PFSK-1 (cell line): ENCODE measurements around the gene ATP8B2.

Experiments
- FOXP2 ChIP-seq: optimal IDR thresholded peaks from 2 replicates; pipeline ENCODE3; 2011; ENCODE audit warnings: borderline replicate concordance, control low read depth, inconsistent platforms; ENCODE audit not compliant: insufficient read depth; ENCODE audit errors: extremely low read length, extremely low read depth
- POLR2AphosphoS5 ChIP-seq: IDR thresholded peaks from 2 replicates; pipeline ENCODE4 v1.6.1; 2012; ENCODE audit warnings: low read depth, mild to moderate bottlenecking, control low read depth, low read length, moderate library complexity
- SIN3A ChIP-seq: IDR thresholded peaks from 2 replicates; pipeline ENCODE4 v1.6.1; 2012; ENCODE audit warnings: mild to moderate bottlenecking, low read length, moderate library complexity, borderline replicate concordance; ENCODE audit not compliant: insufficient read depth
- TAF1 ChIP-seq: IDR thresholded peaks from 2 replicates; pipeline ENCODE4 v1.6.1; 2012; ENCODE audit warnings: low read length, control low read depth, borderline replicate concordance; ENCODE audit not compliant: insufficient read depth
- TF ChIP-seq, protein P1 (sequence below), 2 experiments: IDR thresholded peaks; 2 replicates each; pipeline versions ENCODE4 v1.6.1 to v1.8.0; 2011 to 2012; ENCODE audit warnings: low read depth in 2 of 2, low read length in 2 of 2, control low read depth in 1 of 2, inconsistent platforms in 1 of 2, mild to moderate bottlenecking in 1 of 2, moderate library complexity in 1 of 2; ENCODE audit not compliant: insufficient read depth in 1 of 2

The ATP8B2 gene

GRCh38 chr1:154301582-154301981 is 23.7 kb upstream of the ATP8B2 start:
- TF ChIP-seq FOXP2: no peak
- TF ChIP-seq, protein P1, sequence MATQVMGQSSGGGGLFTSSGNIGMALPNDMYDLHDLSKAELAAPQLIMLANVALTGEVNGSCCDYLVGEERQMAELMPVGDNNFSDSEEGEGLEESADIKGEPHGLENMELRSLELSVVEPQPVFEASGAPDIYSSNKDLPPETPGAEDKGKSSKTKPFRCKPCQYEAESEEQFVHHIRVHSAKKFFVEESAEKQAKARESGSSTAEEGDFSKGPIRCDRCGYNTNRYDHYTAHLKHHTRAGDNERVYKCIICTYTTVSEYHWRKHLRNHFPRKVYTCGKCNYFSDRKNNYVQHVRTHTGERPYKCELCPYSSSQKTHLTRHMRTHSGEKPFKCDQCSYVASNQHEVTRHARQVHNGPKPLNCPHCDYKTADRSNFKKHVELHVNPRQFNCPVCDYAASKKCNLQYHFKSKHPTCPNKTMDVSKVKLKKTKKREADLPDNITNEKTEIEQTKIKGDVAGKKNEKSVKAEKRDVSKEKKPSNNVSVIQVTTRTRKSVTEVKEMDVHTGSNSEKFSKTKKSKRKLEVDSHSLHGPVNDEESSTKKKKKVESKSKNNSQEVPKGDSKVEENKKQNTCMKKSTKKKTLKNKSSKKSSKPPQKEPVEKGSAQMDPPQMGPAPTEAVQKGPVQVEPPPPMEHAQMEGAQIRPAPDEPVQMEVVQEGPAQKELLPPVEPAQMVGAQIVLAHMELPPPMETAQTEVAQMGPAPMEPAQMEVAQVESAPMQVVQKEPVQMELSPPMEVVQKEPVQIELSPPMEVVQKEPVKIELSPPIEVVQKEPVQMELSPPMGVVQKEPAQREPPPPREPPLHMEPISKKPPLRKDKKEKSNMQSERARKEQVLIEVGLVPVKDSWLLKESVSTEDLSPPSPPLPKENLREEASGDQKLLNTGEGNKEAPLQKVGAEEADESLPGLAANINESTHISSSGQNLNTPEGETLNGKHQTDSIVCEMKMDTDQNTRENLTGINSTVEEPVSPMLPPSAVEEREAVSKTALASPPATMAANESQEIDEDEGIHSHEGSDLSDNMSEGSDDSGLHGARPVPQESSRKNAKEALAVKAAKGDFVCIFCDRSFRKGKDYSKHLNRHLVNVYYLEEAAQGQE (IDR thresholded peaks at IDR 0.05; ENCODE audit: insufficient read depth in 1 of 2, low read depth in 2 of 2, low read length in 2 of 2): no peak
- no peak for TF ChIP-seq POLR2AphosphoS5
- no peak for TF ChIP-seq SIN3A
- TF ChIP-seq TAF1: no peak

- TF ChIP-seq, protein P1 (IDR thresholded peaks at IDR 0.05; ENCODE audit: insufficient read depth in 1 of 2, low read depth in 2 of 2, low read length in 2 of 2): no peak
- TF ChIP-seq FOXP2: no peak
- TF ChIP-seq POLR2AphosphoS5: no peak
- no peak for TF ChIP-seq SIN3A
- TF ChIP-seq TAF1: no peak
These were observed 20.5 kb upstream of the ATP8B2 start for GRCh38 chr1:154304664-154305337.

DNA sequence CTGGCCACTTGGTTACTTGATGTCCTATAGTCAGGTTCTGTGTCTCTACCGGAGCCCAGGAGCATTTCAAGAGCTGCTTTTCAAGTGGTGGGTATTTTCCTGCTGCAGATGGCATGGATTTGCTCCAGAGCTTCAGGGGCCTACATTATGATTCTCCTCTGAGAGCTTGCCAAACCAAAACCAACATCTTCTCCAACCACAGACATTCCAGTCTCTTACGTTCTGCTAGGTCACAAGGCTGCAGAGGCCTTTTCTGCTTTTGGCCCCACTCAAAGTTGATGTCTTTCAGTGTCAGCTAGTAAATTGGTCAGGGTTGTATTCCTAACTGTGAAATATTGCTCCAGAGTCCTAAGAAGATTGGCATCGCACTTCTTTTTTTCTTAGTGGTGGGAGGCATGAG is 19.2 kb upstream of the ATP8B2 start:
- no peak for TF ChIP-seq POLR2AphosphoS5
- TF ChIP-seq, protein P1 (IDR thresholded peaks at IDR 0.05; ENCODE audit: insufficient read depth in 1 of 2, low read depth in 2 of 2, low read length in 2 of 2): no peak
- TF ChIP-seq SIN3A: no peak
- TF ChIP-seq FOXP2: no peak
- TF ChIP-seq TAF1: no peak

- TF ChIP-seq, protein P1 (IDR thresholded peaks at IDR 0.05; ENCODE audit: insufficient read depth in 1 of 2, low read depth in 2 of 2, low read length in 2 of 2): no peak
- TF ChIP-seq POLR2AphosphoS5: no peak
- no peak for TF ChIP-seq FOXP2
These were observed 12.3 kb upstream of the ATP8B2 start for GRCh38 chr1:154313066-154313356.

DNA sequence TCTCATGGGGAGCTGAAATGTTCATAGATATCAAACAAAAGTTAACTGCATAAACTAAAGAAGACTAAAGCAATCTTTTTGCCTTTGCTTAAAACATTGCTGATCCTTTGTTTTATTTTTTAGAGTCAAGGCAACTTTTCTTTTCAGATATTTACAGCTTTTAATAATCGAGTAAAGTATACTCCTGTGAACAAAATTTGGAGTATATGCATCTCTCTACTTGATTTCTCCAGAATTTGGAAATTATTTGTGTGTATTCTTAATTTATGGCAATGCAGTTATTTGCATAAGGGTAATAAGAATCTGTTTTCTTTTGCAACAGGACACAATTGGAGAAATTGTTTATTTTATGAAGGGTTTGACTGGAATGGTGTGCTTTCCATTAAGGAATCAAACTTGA is 8.6 kb upstream of the ATP8B2 start:
- TF ChIP-seq FOXP2: no peak
- TF ChIP-seq, protein P1 (IDR thresholded peaks at IDR 0.05; ENCODE audit: insufficient read depth in 1 of 2, low read depth in 2 of 2, low read length in 2 of 2): no peak
- no peak for TF ChIP-seq TAF1
- TF ChIP-seq SIN3A: no peak
- no peak for TF ChIP-seq POLR2AphosphoS5
